NCI-H226 (cell line): ENCODE data around the gene NMD3.

ENCODE experiments used
- DNase-seq: peaks from one replicate; pipeline ENCODE4 v3.0.0-alpha.2; 2015

NMD3 gene

GRCh38 chr3:161289174-161289573, 68.1 kb downstream of the NMD3 start:
- no peak for DNase-seq

DNA sequence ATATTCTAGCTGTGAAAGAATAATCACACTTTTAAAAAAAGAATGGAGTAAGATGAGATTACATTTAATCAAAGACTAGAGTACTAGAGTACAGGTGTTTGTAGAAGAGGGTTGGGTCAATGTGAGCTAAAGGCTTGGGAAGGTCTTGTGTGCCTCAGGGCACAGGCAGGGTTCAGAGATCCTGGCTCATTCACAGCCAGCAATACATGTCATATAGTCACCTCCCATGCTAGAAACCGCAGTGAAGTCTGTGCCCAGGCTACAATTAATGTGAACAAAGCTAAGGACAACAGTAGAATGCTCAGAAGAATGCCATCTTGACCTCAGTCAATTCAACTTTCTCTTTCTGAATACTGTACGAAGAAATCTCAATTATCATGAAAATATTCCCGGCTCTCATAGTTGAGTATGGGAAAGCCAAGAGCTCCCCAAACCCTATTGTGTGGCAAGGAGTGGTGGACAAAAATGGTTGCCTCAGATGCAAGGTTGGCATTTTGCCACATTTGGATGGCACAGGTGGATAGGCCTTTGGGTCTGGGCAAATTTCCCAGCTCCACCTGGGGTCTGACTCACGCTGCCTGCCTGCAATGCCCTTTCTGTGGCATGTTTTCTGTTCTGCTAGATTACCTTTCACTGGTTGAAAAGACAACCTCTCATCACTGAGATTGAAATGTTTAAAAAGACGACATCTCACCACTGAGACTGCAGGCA, 70.2 kb downstream of the NMD3 start:
- DNase-seq: no peak

GRCh38 chr3:161293381-161293780, 72.3 kb downstream of the NMD3 start:
- DNase-seq: no peak

- DNase-seq: peak; percentile 33
Measured at GRCh38 chr3:161295325-161295724, 74.2 kb downstream of the NMD3 start.

- DNase-seq: no peak
Measured at GRCh38 chr3:161296814-161297213, 75.7 kb downstream of the NMD3 start.
